HG03108 (cell line): ENCODE results near the gene PCK2.
"Not testable (repeated sequence)": the region's sequence is repeated elsewhere in the genome, so short reads cannot be mapped to it uniquely, and the experiment has no call there.

Experiments
- ATAC-seq: cut with Tn5 transposase; IDR thresholded peaks from one replicate; pipeline ENCODE4 v1.9.1; 2021; ENCODE audit warnings: moderate library complexity; ENCODE audit not compliant: unreplicated experiment

The PCK2 gene

GRCh38 chr14:24093901-24094840 lies at the start of gene PCK2:
Gene PCK2, plus strand, starts transcription at chr14:24094311. Its CDS starts 95 bp downstream, at chr14:24094406.
- ATAC-seq: peak; percentile 33

DNA sequence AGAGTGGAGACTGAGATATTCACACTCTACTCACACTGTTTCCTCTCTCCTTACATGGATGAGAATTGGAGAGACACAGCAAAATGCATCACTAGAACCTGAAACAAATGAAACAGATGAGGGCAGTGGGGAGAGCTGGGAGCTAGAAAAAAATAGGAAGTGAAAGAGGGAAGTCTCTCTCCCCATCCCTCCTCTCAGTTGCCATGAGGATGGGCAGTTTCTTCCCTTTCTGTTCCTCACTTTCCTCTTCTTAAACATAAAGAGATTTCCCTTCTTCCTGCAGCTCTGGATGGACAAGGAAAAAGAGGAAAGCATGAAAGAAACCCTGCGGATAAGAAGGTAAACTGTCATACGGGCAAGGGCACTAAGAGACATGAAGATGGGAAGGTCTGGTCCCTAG lies 45.1 kb upstream of the PCK2 start:
- ATAC-seq: not testable (repeated sequence)

GRCh38 chr14:24050753-24051152 lies 43.4 kb upstream of the PCK2 start:
- not testable (repeated sequence) for ATAC-seq

- ATAC-seq: no peak
These were observed 42.8 kb upstream of the PCK2 start for GRCh38 chr14:24051176-24051788.

DNA sequence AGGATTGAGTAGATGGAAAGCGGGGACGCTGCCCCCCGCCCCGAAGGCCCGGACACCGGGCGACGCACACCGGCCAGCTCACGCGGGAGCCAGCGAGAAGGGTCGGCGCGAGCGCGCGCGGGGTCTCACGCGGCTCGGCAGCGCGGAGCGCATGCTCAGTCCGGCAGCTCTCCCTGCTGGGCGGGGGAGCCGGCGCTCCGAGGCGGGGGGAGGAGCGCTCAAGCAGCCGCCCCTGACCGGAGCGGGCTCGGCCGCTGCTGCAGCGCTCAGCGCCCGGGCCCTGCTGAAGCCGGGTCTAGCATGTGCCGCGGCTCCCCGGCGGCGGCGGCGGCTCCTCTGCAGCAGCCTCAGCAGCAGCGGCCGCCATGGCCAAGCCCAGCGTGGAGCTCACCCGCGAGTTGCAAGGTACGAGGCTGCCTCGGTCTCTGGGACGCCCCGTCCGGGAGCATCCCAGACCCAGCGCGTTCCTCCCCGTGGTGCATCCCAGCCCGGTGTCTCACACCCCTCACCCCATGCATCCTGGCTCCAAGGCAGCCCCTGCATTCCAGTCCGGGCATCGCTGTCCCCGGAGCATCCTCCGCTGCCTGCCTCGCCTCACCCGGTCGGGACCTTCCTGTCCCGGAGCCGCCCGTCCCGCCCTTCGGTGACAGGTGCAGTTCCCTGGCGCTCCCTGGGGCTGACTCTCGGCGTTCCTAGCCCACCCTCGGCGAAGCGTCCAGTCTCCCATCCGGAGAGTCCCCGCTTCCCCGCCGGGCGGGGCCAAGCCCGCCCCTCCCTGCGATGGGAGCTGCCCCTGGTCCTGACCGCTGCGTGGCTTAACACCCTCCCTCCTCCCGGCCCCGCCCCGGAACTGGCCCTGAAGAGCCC lies 42.1 kb upstream of the PCK2 start, which contains the start of gene CARMIL3:
CARMIL3 (plus strand) TSS at position 221 of the 867 bp plus-strand sequence; CDS start at position 366, 145 bp downstream.
- ATAC-seq: peak; percentile 76

DNA sequence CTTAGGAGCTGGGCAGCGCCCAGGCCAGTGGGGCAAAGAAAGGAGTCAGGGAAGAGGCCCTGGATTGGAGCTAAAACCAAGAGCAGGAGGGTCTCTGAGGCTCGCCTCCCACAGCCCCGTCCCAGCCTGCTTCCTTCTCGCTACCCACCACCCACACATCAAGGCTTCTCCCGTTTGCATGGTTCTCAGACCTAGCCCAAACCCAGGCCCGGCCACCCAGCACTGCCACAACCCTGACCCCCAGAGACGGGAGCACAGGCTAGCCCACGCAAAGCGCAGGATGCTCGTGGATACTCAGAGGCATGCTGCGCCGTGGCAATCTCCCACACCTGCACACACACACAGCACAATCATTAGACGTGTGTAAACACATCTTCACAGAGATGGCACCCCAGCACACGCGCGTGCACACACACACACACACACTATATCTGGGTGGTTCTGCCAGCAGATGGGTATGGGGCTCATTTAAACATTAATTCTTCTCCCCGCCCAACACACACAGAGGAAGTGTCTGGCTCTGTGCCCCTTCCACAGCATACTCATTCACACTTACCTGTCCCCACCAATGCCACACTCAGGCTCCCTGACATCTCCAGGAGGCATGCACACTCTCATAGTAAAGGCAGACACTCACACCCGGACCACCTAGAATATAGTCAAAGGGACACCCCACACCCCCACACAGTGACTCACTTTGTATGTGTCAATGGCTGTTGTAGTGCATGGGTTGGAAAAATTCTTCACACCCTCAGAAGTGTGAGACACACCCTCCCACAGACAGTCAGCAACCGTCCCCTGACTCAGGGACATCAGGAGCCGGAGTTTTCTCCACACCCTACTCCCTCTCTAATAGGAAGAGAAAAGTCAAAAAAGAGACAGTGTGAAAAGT lies 41.2 kb upstream of the PCK2 start:
- no peak for ATAC-seq

DNA sequence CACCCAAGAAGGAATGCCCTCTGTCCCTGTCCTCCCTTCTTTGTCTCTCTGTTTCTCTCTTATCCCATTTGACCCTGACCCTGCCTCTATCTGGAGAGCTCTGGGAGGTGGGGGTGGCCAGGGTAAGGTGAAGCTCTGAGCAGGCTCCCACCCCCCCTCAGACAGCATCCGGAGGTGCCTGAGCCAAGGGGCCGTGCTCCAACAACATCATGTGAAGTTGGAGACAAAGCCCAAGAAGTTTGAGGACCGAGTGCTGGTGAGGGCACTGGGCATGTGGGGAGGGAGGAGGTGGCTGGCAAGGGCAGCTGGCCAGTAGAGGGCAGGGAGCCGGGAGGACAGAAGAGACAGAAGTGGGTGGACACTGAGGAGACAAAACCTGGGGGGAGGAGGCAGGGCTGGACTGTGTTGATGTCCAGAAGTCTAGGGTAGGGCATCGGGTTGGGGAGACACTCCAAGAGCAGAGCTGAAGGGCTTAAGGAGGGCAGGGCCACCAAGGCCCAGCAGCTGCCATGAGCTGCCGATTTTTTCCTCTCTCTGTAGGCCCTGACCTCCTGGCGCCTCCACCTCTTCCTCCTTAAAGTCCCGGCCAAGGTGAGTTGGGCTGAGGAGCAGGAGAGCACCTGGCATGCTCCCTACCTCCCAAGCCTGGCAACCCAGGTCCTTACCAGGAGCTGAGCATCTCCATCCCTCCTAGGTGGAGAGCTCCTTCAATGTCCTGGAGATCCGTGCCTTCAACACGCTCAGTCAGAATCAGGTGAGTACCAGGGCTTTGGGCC lies 40.4 kb upstream of the PCK2 start:
- ATAC-seq: no peak

- no peak for ATAC-seq
These were observed 39.8 kb upstream of the PCK2 start for GRCh38 chr14:24054324-24054641.

- no peak for ATAC-seq
These were observed 39.5 kb upstream of the PCK2 start for GRCh38 chr14:24054646-24055045.

- ATAC-seq: no peak
These were observed 37.9 kb upstream of the PCK2 start for GRCh38 chr14:24055971-24056799.

- ATAC-seq: no peak
These were observed 37.3 kb upstream of the PCK2 start for GRCh38 chr14:24056800-24057184.

DNA sequence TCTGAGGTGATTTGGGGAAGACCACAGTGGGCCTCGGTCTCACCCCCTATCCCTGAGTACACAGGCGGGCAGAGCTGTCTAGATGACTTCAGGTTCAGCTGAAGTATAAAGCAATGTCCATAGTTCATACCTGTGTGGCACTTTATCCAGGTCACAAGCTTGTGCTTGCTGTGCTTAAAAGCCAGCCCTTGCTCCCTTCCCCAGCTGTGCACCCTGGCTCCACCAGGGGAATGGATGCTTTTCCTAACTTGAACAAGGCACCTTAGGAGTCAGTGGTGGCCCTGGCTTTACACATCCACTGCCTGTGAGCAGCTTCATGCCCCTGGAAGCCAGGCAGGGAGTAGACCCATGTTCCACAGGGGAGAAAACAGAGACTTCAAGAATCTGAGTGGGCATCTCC lies 36.8 kb upstream of the PCK2 start:
- ATAC-seq: no peak

- ATAC-seq: no peak
These were observed 36.2 kb upstream of the PCK2 start for GRCh38 chr14:24057867-24058259.

GRCh38 chr14:24058260-24058950 lies 35.7 kb upstream of the PCK2 start:
- no peak for ATAC-seq

DNA sequence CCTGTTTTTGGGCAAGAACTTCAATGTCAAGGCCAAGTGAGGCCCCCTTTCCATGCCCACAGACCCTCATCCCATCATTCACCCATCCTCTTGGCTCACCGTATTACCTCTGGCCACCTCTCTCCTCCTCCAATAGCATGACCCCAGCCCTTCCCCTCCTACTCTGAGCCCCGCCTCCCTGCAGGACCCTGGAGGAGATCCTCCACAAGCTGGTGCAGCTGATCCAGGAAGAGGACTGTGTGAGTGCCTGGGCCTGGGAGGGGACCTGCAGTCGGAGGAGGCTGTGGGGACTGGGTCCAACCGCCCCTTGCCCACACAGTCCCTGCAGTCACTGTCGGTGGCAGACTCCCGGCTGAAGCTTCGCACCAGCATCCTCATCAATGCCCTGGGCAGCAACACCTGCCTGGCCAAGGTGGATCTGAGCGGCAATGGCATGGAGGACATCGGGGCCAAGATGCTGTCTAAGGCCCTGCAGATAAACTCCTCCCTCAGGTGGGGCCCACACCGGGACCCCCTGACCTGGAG lies 35.1 kb upstream of the PCK2 start:
- ATAC-seq: no peak

DNA sequence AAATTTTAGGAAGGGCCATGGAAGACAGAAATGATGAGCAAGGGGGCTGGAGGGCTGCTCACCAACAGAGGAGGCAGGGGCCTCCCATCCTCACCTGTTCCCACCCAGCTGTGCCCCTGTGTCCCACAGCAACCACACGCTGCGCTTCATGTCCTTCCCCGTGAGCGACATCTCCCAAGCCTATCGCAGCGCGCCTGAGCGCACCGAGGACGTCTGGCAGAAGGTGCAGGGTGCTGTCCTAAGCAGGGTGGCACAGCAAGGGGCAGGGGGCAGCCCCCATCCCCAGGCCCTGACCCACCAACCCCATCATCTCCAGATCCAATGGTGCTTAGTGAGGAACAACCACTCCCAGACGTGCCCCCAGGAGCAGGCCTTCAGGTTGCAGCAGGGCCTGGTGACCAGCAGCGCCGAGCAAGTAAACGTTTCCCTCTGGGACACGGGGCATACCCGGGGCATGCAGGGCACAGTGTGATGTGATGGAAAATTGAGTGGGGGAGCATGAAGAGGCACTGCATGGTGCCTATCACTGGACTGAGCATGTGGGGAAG lies 34.2 kb upstream of the PCK2 start:
- no peak for ATAC-seq

DNA sequence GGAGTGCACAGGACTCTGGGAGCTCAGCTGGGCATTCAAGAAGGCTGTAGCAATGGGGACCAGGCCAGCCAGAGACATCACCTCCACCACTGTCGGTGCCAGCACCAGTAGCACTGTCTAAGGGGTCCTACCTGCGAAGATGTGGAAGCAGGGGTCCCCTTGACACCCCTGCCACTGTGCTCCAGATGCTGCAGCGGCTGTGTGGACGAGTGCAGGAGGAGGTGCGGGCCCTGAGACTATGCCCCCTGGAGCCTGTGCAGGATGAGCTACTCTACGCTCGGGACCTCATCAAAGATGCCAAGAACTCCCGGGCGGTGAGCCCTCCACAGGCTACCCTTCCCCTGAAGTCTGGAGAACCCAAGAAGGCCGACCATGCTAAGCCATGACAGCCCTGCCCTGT lies 33.7 kb upstream of the PCK2 start:
- no peak for ATAC-seq
